Heart right ventricle (tissue), 16 donors: ENCODE measurements around the gene JAG1. TPM values are rescaled to one million over a fixed set of nuclear protein-coding genes. Genes with fewer than 3 reads are reported as not detected.
A peak's percentile ranks its signal among the peaks of the same experiment; 100 is the strongest.

ENCODE experiments used
- ATAC-seq, 8 donors: fragments of 200-7000 bp; cut with Tn5 transposase; one replicate each; pipeline ENCODE4 v1.9.1; 2020; ENCODE audit warnings: mild to moderate bottlenecking in 8 of 8, moderate library complexity in 8 of 8, moderate number of reproducible peaks in 1 of 8
- DNase-seq, 2 donors: peaks; one replicate each; pipeline ENCODE4 v3.0.0-alpha.2; 2020
- H3K27ac ChIP-seq, 10 donors: fragments of 200-600 bp; sonication (generic) in 2 of 10; one replicate each; pipeline versions ENCODE4 v1.5.0 to v1.8.0; 2020 to 2022; ENCODE audit warnings: mild to moderate bottlenecking in 3 of 10
- H3K27me3 ChIP-seq, 7 donors: fragments of 200-600 bp; one replicate each; pipeline ENCODE4 v1.8.0; 2021 to 2022; ENCODE audit warnings: mild to moderate bottlenecking in 2 of 7
- H3K36me3 ChIP-seq, 9 donors: fragments of 200-600 bp; sonication (generic) in 1 of 9; one replicate each; pipeline versions ENCODE4 v1.5.0 to v1.8.0; 2020 to 2022; ENCODE audit warnings: mild to moderate bottlenecking in 2 of 9
- H3K4me1 ChIP-seq, 9 donors: fragments of 200-600 bp; sonication (generic) in 1 of 9; one replicate each; pipeline versions ENCODE4 v1.5.0 to v1.8.0; 2020 to 2022; ENCODE audit warnings: mild to moderate bottlenecking in 4 of 9
- H3K4me3 ChIP-seq, 10 donors: fragments of 200-600 bp; sonication (generic) in 2 of 10; one replicate each; pipeline versions ENCODE4 v1.5.0 to v1.8.0; 2020 to 2022; ENCODE audit warnings: mild to moderate bottlenecking in 7 of 10, moderate library complexity in 2 of 10
- H3K9me3 ChIP-seq, 11 donors: fragments of 200-600 bp in 10 of 11; sonication (generic) in 2 of 11; one replicate each; pipeline versions ENCODE4 v1.5.0 to v1.8.0; 2013 to 2022; ENCODE audit warnings: mild to moderate bottlenecking in 2 of 11, control low read depth in 1 of 11, moderate library complexity in 1 of 11
- CTCF ChIP-seq, 9 donors: fragments of 200-600 bp; sonication (generic) in 2 of 9; IDR thresholded peaks; one replicate each; pipeline versions ENCODE4 v1.5.0 to v1.8.0; 2021 to 2022; ENCODE audit warnings: antibody characterized with exemption in 9 of 9, mild to moderate bottlenecking in 5 of 9, moderate library complexity in 1 of 9
- WGBS, 2 donors: extraction: QIAGEN DNeasy Blood & Tissue Kit; methylation state at CpG; one replicate each; pipeline ENCODE4 v1.1.7; 2013; ENCODE audit warnings: inconsistent platforms in 1 of 2; 5-methylcytosine and 5-hydroxymethylcytosine counted together
- intact Hi-C, 10 donors: fragments of 100-400 bp; cut with DNase I; formaldehyde crosslinking; loops; one replicate each; pipeline versions ENCODE4 v1.11.1 to v1.14.2; 2022
- polyA plus RNA-seq, 2 donors: library from polyadenylated mRNA; stranded (reverse); fragments of 200-250 nt; gene quantifications; one replicate each; pipeline ENCODE4 v1.2.3, GENCODE V29; 2013
- total RNA-seq, 10 donors: library from RNA; stranded (reverse); fragmentation: NEBNext Ultra II Directional in 3 of 10; extraction: Animal tissue kit (Norgen Biotek cat#: 25700) in 3 of 10; gene quantifications; one replicate each; pipeline versions ENCODE4 v1.2.1 to v1.2.4, GENCODE V29; 2021 to 2023
- donor health status: Arrhythmogenic right ventricular cardiomyopathy.
- donor health status: ischemic (EF 13 %, LVEDD 7.1; RV severe dilation, severe dysfunction).
- donor health status: healthy with polysubstance abuse.
- donor health status: DM: no; HTN: yes; CAD: no.
- donor health status: DM: no; HTN: no; CAD: no.
- donor health status: ischemic (EF 25% LVEDD 6.9; RV normal size, moderate dysfunction).
- donor health status: ischemic (EF 25% LVEDD 5.7; RV mildly dilated, moderate dysfunction).
- donor health status: healthy.
- donor health status: DM: yes; HTN: yes; CAD: no.
- donor health status: Ischemic cardiomyopathy.
- donor health status: ischemic (EF 35%, LVEDD 5.7; RV mildly dilated, moderate dysfunction).
- donor health status: nonischemic (EF 11% LVEDD 7.7; RV severe dilation, severe dysfunction).
- donor health status: DM: yes; HTN: yes; CAD: no.
- donor health status: PGD.
- donor health status: ischemic (EF 29% LVEDD 5.4; RV normal size, mild dysfunction).
- donor health status: nonischemic (EF 23%, LVEDD 6.1; RV moderate dilation, normal function).

JAG1 gene
- total and polyA plus RNA-seq, 12 donors: 11.1 to 38.2 (median 25.5) TPM

GRCh38 chr20:10666221-10667076 lies 7.3 kb downstream of the JAG1 start:
- Histone ChIP-seq H3K36me3 (peaks cover 0 to 79% (median 10%) of the 10 kb centered on the region in 9 donors), H3K9me3 (no peaks in the 10 kb centered on the region), H3K4me3 (peak overlapping the region in 9 of 10 donors; percentile 4 to 98 (median 79)), H3K27me3 (no peaks in the 10 kb centered on the region), H3K4me1 (peaks cover 14 to 89% (median 70%) of the 10 kb centered on the region in 9 donors), H3K27ac (peak overlapping the region; percentile 5 to 82 (median 62))
- DNase-seq: no peak
- ATAC-seq: peak in 2 of 8 donors; percentile 1 to 4
- intact Hi-C loops: loop anchor here in 4 of 10 donors (5.0 to 10.0 kb wide), 2 partner anchors 109 to 112 kb away; no protein-coding TSS in a partner anchor
- WGBS, 2 donors: 65 to 71% methylated on average over 7 of the region's 7 CpGs
- no peak for TF ChIP-seq CTCF (IDR thresholded peaks at IDR 0.05)

- peak in 3 of 8 donors; percentile 13 to 16 (median 13) for ATAC-seq
- H3K9me3 ChIP-seq: no peaks in the 10 kb centered on the region
- H3K36me3 ChIP-seq: peaks cover 0 to 80% (median 17%) of the 10 kb centered on the region in 9 donors
- peak overlapping the region in 8 of 10 donors; percentile 48 to 82 (median 66) for H3K27ac ChIP-seq
- no peak for DNase-seq
- peak overlapping the region in 8 of 10 donors; percentile 4 to 98 (median 82) for H3K4me3 ChIP-seq
- H3K27me3 ChIP-seq: no peaks in the 10 kb centered on the region
- 51 to 62% methylated on average over 6 of the region's 6 CpGs for WGBS, 2 donors
- H3K4me1 ChIP-seq: peaks cover 14 to 95% (median 77%) of the 10 kb centered on the region in 9 donors
- no peak for TF ChIP-seq CTCF (IDR thresholded peaks at IDR 0.05)
- intact Hi-C loops: loop anchor here in 4 of 10 donors (5.0 to 10.0 kb wide), 2 partner anchors 108 to 111 kb away; no protein-coding TSS in a partner anchor
Measured at GRCh38 chr20:10665791-10666190, 8.0 kb downstream of the JAG1 start.

- Histone ChIP-seq H3K4me1 (peaks cover 14 to 98% (median 83%) of the 10 kb centered on the region in 9 donors), H3K4me3 (peak overlapping the region in 4 of 10 donors; percentile 11 to 97 (median 82)), H3K9me3 (no peaks in the 10 kb centered on the region), H3K36me3 (peaks cover 0 to 86% (median 18%) of the 10 kb centered on the region in 9 donors), H3K27me3 (no peaks in the 10 kb centered on the region), H3K27ac (peak overlapping the region in 8 of 10 donors; percentile 45 to 82 (median 66))
- intact Hi-C loops: loop anchor here in 4 of 10 donors (5.0 to 10.0 kb wide), 2 partner anchors 108 to 110 kb away; no protein-coding TSS in a partner anchor
- WGBS, 2 donors: 41 to 42% methylated on average over 7 of the region's 7 CpGs
- peak in 3 of 8 donors; percentile 10 to 22 (median 13) for ATAC-seq
- no peak for TF ChIP-seq CTCF (IDR thresholded peaks at IDR 0.05)
- DNase-seq: no peak
Measured at GRCh38 chr20:10665027-10665561, 8.7 kb downstream of the JAG1 start.

GRCh38 chr20:10663756-10664155 lies 10.0 kb downstream of the JAG1 start:
- Histone ChIP-seq H3K4me1 (peaks cover 14 to 98% (median 82%) of the 10 kb centered on the region in 9 donors), H3K27ac (peak overlapping the region in 1 of 10 donors; percentile 29), H3K36me3 (peaks cover 0 to 95% (median 18%) of the 10 kb centered on the region in 9 donors), H3K4me3 (no peak overlapping the region), H3K9me3 (no peaks in the 10 kb centered on the region), H3K27me3 (no peaks in the 10 kb centered on the region)
- intact Hi-C loops: loop anchor here in 3 of 10 donors (10.0 kb wide), 1 partner anchor 109 kb away; no protein-coding TSS in a partner anchor
- DNase-seq (no peak), ATAC-seq (no peak)
- WGBS, 2 donors: 77 to 82% methylated on average over 8 of the region's 8 CpGs
- TF ChIP-seq CTCF (IDR thresholded peaks at IDR 0.05): no peak
